Cardiac muscle cell (in vitro differentiated cells and primary cell): ENCODE results near the gene MAP1LC3B. TPM values are rescaled to one million over a fixed set of nuclear protein-coding genes. Genes with fewer than 3 reads are reported as not detected.
A peak's percentile ranks its signal among the peaks of the same experiment; 100 is the strongest.
"Not testable (repeated sequence)": the region's sequence is repeated elsewhere in the genome, so short reads cannot be mapped to it uniquely, and the experiment has no call there.

Experiments
- DNase-seq, 2 donors: peaks; one replicate each; pipeline versions ENCODE4 v3.0.0 to v3.0.0-alpha.2; 2010 to 2017; ENCODE audit warnings: low read depth in 1 of 2, low spot score in 1 of 2
- H3K27ac ChIP-seq: fragments of 200-600 bp; sonication (generic); 2 replicates; pipeline ENCODE4 v1.5.1; 2016
- H3K27me3 ChIP-seq: fragments of 200-600 bp; sonication (generic); 2 replicates; pipeline ENCODE4 v1.6.0; 2016; ENCODE audit warnings: control low read depth
- H3K36me3 ChIP-seq: fragments of 200-600 bp; sonication (generic); 2 replicates; pipeline ENCODE4 v1.5.1; 2016; ENCODE audit warnings: control low read depth
- H3K4me1 ChIP-seq: fragments of 200-600 bp; sonication (generic); 2 replicates; pipeline ENCODE4 v1.8.1; 2017; ENCODE audit warnings: low read depth, mild to moderate bottlenecking, mixed run types
- H3K4me3 ChIP-seq: fragments of 200-600 bp; sonication (generic); 2 replicates; pipeline ENCODE4 v1.5.1; 2016; ENCODE audit warnings: mild to moderate bottlenecking
- H3K9me3 ChIP-seq: fragments of 200-600 bp; sonication (generic); 2 replicates; pipeline ENCODE4 v1.5.1; 2017; ENCODE audit warnings: low read depth, mild to moderate bottlenecking, control low read depth
- polyA plus RNA-seq: library from polyadenylated mRNA; unstranded; fragments of >200 nt; fragmentation: Nextera tagmentation; extraction: Ambion mirVana; gene quantifications from 2 replicates; pipeline ENCODE4 v1.2.1, GENCODE V29; 2016
- total RNA-seq: library from RNA; depleted of rRNA; stranded (reverse); fragments of >200 nt; gene quantifications from 2 replicates; pipeline ENCODE4 v1.2.3, GENCODE V29; 2016
- TF ChIP-seq, protein P1 (sequence below): IDR thresholded peaks from 2 replicates; pipeline ENCODE4 v1.5.1; 2012; ENCODE audit warnings: low read depth, mild to moderate bottlenecking, low read length

MAP1LC3B gene
- total and polyA plus RNA-seq, 2 experiments from 2014 or later: 37.7 to 164 TPM

DNA sequence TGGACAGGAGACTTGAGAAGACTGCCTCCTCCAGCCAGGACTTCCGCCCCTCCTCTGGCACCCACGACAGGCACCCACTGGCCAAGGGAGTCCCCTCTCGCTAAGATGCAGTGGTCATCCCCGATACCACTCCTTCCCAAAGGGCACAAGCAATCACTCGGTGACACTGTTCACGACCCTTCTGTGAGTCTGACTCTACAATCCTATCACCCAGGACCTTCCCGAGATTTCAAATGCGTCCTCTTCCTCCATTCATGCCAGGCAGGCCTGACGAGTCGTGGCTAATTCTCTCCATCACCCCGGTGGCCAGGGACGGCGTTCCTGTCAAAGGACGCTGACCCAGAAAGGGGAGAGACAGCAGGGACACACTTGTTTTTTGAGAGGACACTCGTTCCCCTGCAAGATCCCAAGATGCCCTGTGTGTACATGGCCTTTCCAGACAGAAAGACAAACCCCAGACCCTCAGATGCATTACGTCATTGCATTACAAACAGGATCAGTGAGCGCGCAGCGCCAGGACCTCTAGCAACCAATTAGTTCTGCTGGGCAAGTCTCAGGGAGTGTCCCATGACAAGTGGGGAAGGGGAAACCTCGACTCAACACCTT is 20.8 kb upstream of the MAP1LC3B start:
- Histone ChIP-seq H3K36me3 (no peaks in the 10 kb centered on the region), H3K4me3 (no peak overlapping the region), H3K27me3 (no peaks in the 10 kb centered on the region), H3K4me1 (peaks cover 7% of the 10 kb centered on the region), H3K9me3 (no peaks in the 10 kb centered on the region), H3K27ac (no peak overlapping the region)
- DNase-seq: no peak
- TF ChIP-seq, protein P1, sequence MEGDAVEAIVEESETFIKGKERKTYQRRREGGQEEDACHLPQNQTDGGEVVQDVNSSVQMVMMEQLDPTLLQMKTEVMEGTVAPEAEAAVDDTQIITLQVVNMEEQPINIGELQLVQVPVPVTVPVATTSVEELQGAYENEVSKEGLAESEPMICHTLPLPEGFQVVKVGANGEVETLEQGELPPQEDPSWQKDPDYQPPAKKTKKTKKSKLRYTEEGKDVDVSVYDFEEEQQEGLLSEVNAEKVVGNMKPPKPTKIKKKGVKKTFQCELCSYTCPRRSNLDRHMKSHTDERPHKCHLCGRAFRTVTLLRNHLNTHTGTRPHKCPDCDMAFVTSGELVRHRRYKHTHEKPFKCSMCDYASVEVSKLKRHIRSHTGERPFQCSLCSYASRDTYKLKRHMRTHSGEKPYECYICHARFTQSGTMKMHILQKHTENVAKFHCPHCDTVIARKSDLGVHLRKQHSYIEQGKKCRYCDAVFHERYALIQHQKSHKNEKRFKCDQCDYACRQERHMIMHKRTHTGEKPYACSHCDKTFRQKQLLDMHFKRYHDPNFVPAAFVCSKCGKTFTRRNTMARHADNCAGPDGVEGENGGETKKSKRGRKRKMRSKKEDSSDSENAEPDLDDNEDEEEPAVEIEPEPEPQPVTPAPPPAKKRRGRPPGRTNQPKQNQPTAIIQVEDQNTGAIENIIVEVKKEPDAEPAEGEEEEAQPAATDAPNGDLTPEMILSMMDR: no peak

DNA sequence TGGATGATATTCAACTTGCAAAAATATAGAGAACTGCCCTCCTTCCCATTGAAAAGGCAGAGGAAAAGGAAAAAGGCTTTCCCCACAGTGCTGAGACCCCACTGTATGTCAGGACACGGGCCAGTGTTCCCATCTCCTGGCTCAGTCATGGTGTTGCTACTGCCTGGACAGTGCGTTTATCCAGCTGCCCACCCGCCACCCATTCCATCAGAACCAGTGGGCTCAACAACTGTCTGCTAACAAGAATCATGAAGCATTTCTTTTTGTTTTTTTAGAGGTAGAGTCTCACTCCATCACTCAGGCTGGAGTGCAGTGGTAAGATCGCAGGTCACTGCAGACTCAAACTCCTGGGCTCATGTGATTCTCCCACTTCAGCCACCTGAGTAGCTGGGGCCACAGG is 19.8 kb upstream of the MAP1LC3B start:
- TF ChIP-seq, protein P1: no peak
- Histone ChIP-seq H3K9me3 (no peaks in the 10 kb centered on the region), H3K4me1 (peaks cover 7% of the 10 kb centered on the region), H3K36me3 (no peaks in the 10 kb centered on the region), H3K27me3 (no peaks in the 10 kb centered on the region), H3K27ac (no peak overlapping the region), H3K4me3 (no peak overlapping the region)
- DNase-seq: no peak

DNA sequence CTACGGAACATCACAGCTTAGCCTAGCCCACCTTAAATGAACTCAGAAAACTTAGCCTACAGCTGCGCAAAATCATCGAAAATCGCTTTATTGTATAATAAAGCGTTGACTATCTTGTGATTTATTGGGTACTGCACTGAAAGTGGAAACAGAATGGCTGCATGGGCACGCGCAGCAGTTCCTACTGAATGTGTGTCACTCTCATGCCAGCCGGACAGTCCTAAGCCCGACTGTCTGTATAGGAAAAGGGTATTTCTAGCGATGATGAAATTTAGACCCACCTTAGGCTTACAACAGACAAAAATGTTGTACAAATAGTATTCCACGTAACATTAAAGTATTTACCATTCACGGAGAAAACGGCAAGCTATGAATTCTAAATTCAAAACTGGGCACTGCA is 17.8 kb upstream of the MAP1LC3B start:
- Histone ChIP-seq H3K27me3 (no peaks in the 10 kb centered on the region), H3K4me3 (no peak overlapping the region), H3K27ac (no peak overlapping the region), H3K4me1 (peaks cover 7% of the 10 kb centered on the region), H3K36me3 (no peaks in the 10 kb centered on the region), H3K9me3 (no peaks in the 10 kb centered on the region)
- TF ChIP-seq, protein P1: no peak
- DNase-seq: no peak

DNA sequence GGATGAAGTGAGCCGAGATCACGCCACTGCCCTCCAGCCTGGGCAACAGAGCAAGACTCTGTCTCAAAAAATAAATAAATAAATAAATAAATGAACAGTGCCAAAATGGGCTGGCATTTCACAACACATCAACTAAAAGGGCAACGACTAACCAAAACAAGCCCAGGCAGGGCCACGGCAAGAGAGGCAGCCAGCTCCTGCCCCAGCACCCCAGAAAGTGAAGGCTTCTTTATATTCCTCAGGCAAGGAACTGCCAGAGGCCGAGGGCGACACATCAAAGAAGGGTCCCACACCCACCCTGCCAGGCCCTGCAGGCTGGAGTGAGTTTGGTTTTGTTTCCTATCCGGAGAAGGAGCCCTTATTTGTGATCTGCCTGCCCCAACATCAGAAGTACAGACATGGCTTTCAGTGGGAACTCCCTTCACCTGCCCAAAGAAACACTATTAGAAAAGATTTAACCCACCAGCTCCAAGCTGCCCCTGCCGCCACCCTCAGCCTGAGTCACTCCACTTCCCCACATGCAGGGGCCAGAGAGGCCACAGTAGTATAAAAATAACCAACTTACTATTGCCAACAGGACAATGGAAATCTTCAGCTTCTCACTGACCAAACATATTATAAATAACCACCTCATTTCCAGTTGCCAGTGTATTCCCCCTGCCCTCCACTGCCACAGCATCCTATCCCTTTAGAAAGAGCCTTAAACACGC is 16.6 kb upstream of the MAP1LC3B start:
- TF ChIP-seq, protein P1: no peak

DNA sequence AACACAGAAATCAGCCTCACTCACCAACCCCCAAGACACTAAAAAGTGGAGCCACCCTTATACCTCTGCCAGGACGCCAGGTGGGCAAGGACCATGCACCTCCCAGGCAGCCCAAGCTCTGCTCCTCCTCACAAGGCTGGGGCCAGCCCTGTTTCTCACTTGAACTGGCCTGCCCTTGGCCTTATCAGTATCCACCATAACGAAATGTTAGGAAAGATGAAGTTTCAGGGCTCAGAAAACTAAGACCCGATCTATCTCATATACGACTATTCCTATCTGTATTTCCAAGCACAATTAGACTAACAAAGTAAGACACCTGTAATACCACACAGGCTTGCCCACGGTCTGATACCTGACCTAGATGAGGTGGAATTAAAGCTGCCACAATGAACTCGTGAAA is 15.5 kb upstream of the MAP1LC3B start:
- TF ChIP-seq, protein P1: no peak
- peaks cover 7% of the 10 kb centered on the region for H3K4me1 ChIP-seq
- no peak overlapping the region for H3K27ac ChIP-seq
- no peaks in the 10 kb centered on the region for H3K36me3 ChIP-seq
- no peak overlapping the region for H3K4me3 ChIP-seq
- no peak for DNase-seq
- no peaks in the 10 kb centered on the region for H3K9me3 ChIP-seq
- no peaks in the 10 kb centered on the region for H3K27me3 ChIP-seq

More for the DNA sequence above, 16.6 kb upstream of the MAP1LC3B start:
- H3K4me1 ChIP-seq: peaks cover 7% of the 10 kb centered on the region
- no peak for DNase-seq
- H3K9me3 ChIP-seq: no peaks in the 10 kb centered on the region
- peak overlapping the region; percentile 26 for H3K27ac ChIP-seq
- H3K36me3 ChIP-seq: no peaks in the 10 kb centered on the region
- H3K27me3 ChIP-seq: no peaks in the 10 kb centered on the region
- H3K4me3 ChIP-seq: no peak overlapping the region

DNA sequence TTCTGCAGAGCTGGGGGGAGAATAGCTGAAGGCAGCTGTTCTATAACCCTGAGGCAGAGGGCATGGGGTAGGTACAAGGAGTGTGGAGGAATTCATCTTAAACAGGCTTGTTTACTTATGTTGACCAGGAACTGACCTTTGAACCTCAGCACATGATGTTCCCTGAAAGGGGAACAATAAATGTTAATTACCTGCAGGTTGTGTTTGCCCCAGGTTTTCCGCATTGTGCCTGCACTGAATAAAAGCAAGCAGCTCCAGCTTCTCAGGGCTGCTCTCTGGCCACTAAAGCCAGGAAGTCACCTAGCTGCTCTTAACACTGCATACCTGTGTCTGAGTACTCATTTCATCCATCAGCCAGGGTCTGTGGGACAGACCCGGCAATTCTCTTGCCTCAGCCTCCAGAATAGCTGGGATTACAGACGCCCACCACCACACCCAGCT is 12.8 kb upstream of the MAP1LC3B start:
- not testable (repeated sequence) for H3K36me3 ChIP-seq, H3K4me3 ChIP-seq, H3K27me3 ChIP-seq, H3K27ac ChIP-seq, H3K9me3 ChIP-seq, DNase-seq
- peaks cover 12% of the 10 kb centered on the region for H3K4me1 ChIP-seq
